Osteoblast (primary cell): Measurements from ENCODE around the gene CCND1. TPM values are rescaled to one million over a fixed set of nuclear protein-coding genes. Genes with fewer than 3 reads are reported as not detected.
A peak's percentile ranks its signal among the peaks of the same experiment; 100 is the strongest.

Source experiments
- DNase-seq: peaks from one replicate; pipeline ENCODE4 v3.0.0; 2011; ENCODE audit warnings: low spot score, mixed read lengths; ENCODE audit not compliant: insufficient read length; ENCODE audit errors: missing footprints
- H2AFZ ChIP-seq: 2 replicates; pipeline ENCODE4 v1.6.0; 2011; ENCODE audit warnings: mild to moderate bottlenecking, low read length
- H3K27ac ChIP-seq: 2 replicates; pipeline ENCODE4 v1.5.1; 2011; ENCODE audit warnings: mild to moderate bottlenecking, low read depth, low read length, moderate library complexity
- H3K27me3 ChIP-seq: 2 replicates; pipeline ENCODE4 v1.6.0; 2012; ENCODE audit warnings: mild to moderate bottlenecking, control low read depth, inconsistent platforms, low read length, moderate library complexity; ENCODE audit not compliant: insufficient read depth
- H3K36me3 ChIP-seq: 2 replicates; pipeline ENCODE4 v1.5.1; 2011; ENCODE audit warnings: mild to moderate bottlenecking, low read length, control low read depth, moderate library complexity; ENCODE audit not compliant: insufficient read depth
- H3K4me1 ChIP-seq: 2 replicates; pipeline ENCODE4 v1.5.1; 2011; ENCODE audit warnings: mild to moderate bottlenecking, low read length, control low read depth, moderate library complexity; ENCODE audit not compliant: insufficient read depth
- H3K4me2 ChIP-seq: 2 replicates; pipeline ENCODE4 v1.6.0; 2011; ENCODE audit warnings: mild to moderate bottlenecking, low read length; ENCODE audit not compliant: insufficient read depth
- H3K4me3 ChIP-seq: fragments of 200-600 bp; sonication (generic); 3 replicates; pipeline ENCODE4 v1.5.1; 2012; ENCODE audit warnings: mild to moderate bottlenecking, low read length, inconsistent platforms; ENCODE audit not compliant: insufficient read depth
- H3K79me2 ChIP-seq: 2 replicates; pipeline ENCODE4 v1.6.0; 2012; ENCODE audit warnings: mild to moderate bottlenecking, low read length, control low read depth, inconsistent platforms; ENCODE audit not compliant: insufficient read depth
- H3K9me3 ChIP-seq: 2 replicates; pipeline ENCODE4 v1.5.1; 2011; ENCODE audit warnings: low read depth, low read length, control low read depth
- H4K20me1 ChIP-seq: 2 replicates; pipeline ENCODE4 v1.6.0; 2012; ENCODE audit warnings: mild to moderate bottlenecking, low read length, control low read depth; ENCODE audit not compliant: insufficient read depth
- CTCF ChIP-seq: IDR thresholded peaks from 2 replicates; pipeline ENCODE4 v1.5.1; 2011; ENCODE audit warnings: mild to moderate bottlenecking, low read depth, low read length, moderate library complexity; ENCODE audit errors: extremely low read depth
- total RNA-seq: library from RNA; depleted of rRNA; stranded (reverse); fragments of >200 nt; gene quantifications from 2 replicates; pipeline ENCODE4 v1.2.3, GENCODE V29; 2012

The CCND1 gene
- total RNA-seq, 1 donor, result 187 TPM

GRCh38 chr11:69644962-69645675, 4.2 kb downstream of the CCND1 start:
- TF ChIP-seq CTCF, result no peak
- peak; percentile 70 for DNase-seq
- Histone ChIP-seq H4K20me1 (peaks cover 69% of the 10 kb centered on the region), H3K4me3 (peak overlapping the region; percentile 91), H3K36me3 (peaks cover 70% of the 10 kb centered on the region), H3K27me3 (no peaks in the 10 kb centered on the region), H3K4me1 (peaks cover 31% of the 10 kb centered on the region), H3K4me2 (peak overlapping the region; percentile 78), H3K27ac (peak overlapping the region; percentile 64), H2AFZ (no peak overlapping the region), H3K9me3 (no peaks in the 10 kb centered on the region), H3K79me2 (peaks cover 93% of the 10 kb centered on the region)

GRCh38 chr11:69645801-69646492, 5.0 kb downstream of the CCND1 start:
- no peaks in the 10 kb centered on the region for H3K9me3 ChIP-seq
- peaks cover 78% of the 10 kb centered on the region for H3K36me3 ChIP-seq
- H3K4me3 ChIP-seq, result no peak overlapping the region
- peaks cover 95% of the 10 kb centered on the region for H3K79me2 ChIP-seq
- H3K27ac ChIP-seq, result no peak overlapping the region
- no peak for TF ChIP-seq CTCF
- H3K4me2 ChIP-seq, result peak overlapping the region; percentile 78
- peaks cover 73% of the 10 kb centered on the region for H4K20me1 ChIP-seq
- DNase-seq, result peak; percentile 60
- no peak overlapping the region for H2AFZ ChIP-seq
- peaks cover 29% of the 10 kb centered on the region for H3K4me1 ChIP-seq
- H3K27me3 ChIP-seq, result no peaks in the 10 kb centered on the region

- Histone ChIP-seq H3K27me3 (no peaks in the 10 kb centered on the region), H3K36me3 (peaks cover 86% of the 10 kb centered on the region), H2AFZ (no peak overlapping the region), H3K4me3 (no peak overlapping the region), H4K20me1 (peaks cover 72% of the 10 kb centered on the region), H3K27ac (peak overlapping the region; percentile 56), H3K4me2 (no peak overlapping the region), H3K9me3 (no peaks in the 10 kb centered on the region), H3K4me1 (peaks cover 29% of the 10 kb centered on the region), H3K79me2 (peaks cover 90% of the 10 kb centered on the region)
- peak; percentile 77 for DNase-seq
- TF ChIP-seq CTCF, result no peak
These were observed 5.8 kb downstream of the CCND1 start for GRCh38 chr11:69646493-69647389.

DNA sequence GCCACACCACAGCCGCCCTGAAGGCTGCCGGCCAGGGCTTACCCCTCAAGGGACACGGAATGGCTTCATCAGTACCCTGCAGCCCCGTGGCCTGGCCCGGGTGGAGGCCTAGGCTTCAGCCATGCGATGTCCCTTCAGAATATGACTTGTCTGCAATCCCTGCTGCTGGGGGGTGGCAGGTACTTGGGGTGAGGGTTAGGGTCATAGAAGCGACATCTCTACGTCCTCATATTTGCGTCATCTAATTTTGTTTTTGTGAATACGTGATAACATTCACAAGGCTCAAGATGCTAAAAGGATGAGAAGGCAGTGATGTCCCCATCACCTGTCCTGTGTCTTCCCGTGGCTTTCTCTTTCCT, 6.4 kb downstream of the CCND1 start:
- DNase-seq, result peak; percentile 88
- peaks cover 72% of the 10 kb centered on the region for H4K20me1 ChIP-seq
- peaks cover 92% of the 10 kb centered on the region for H3K36me3 ChIP-seq
- H2AFZ ChIP-seq, result no peak overlapping the region
- peaks cover 85% of the 10 kb centered on the region for H3K79me2 ChIP-seq
- H3K9me3 ChIP-seq, result no peaks in the 10 kb centered on the region
- TF ChIP-seq CTCF, result no peak
- H3K4me2 ChIP-seq, result no peak overlapping the region
- peaks cover 29% of the 10 kb centered on the region for H3K4me1 ChIP-seq
- H3K4me3 ChIP-seq, result no peak overlapping the region
- peak overlapping the region; percentile 56 for H3K27ac ChIP-seq
- H3K27me3 ChIP-seq, result no peaks in the 10 kb centered on the region
